ENCODE measurements around the gene CEP162.
"Not testable (repeated sequence)": the region's sequence is repeated elsewhere in the genome, so short reads cannot be mapped to it uniquely, and the experiment has no call there.

The CEP162 gene

GRCh38 chr6:84135291-84135690 is 92.2 kb downstream of the CEP162 start:
- H3K4me3 ChIP-seq (ENCODE audit: low read depth, low read length), result no peak overlapping the region
- no peak for TF ChIP-seq CTCF (conservative IDR thresholded peaks at IDR 0.05; ENCODE audit: low read depth, low read length)
- no peak for DNase-seq (ENCODE audit: low read depth)

- not testable (repeated sequence) for DNase-seq (ENCODE audit: low read depth)
Observed at GRCh38 chr6:84133385-84133784, 94.1 kb downstream of the CEP162 start.

GRCh38 chr6:84129588-84129987 is 97.9 kb downstream of the CEP162 start:
- DNase-seq (ENCODE audit: low read depth); H3K4me3 ChIP-seq (ENCODE audit: low read depth, low read length): not testable (repeated sequence)

More at GRCh38 chr6:84133385-84133784, 94.1 kb downstream of the CEP162 start:
- H3K4me3 ChIP-seq (ENCODE audit: low read depth, low read length), result not testable (repeated sequence)

GRCh38 chr6:84123186-84123585 is 104.3 kb downstream of the CEP162 start:
- no peak for TF ChIP-seq CTCF (conservative IDR thresholded peaks at IDR 0.05; ENCODE audit: low read depth, low read length)
- H3K4me3 ChIP-seq (ENCODE audit: low read depth, low read length), result no peak overlapping the region
- DNase-seq (ENCODE audit: low read depth), result no peak

- peak; percentile 47 for DNase-seq (ENCODE audit: low read depth)
- H3K4me3 ChIP-seq (ENCODE audit: low read depth, low read length), result no peak overlapping the region
- peak; percentile 35 for TF ChIP-seq CTCF (conservative IDR thresholded peaks at IDR 0.05; ENCODE audit: low read depth, low read length)
Observed at GRCh38 chr6:84119277-84119676, 108.2 kb downstream of the CEP162 start.

- H3K4me3 ChIP-seq (ENCODE audit: low read depth, low read length), result no peak overlapping the region
- TF ChIP-seq CTCF (conservative IDR thresholded peaks at IDR 0.05; ENCODE audit: low read depth, low read length), result no peak
- DNase-seq (ENCODE audit: low read depth), result no peak
Observed at GRCh38 chr6:84118191-84118590, 109.3 kb downstream of the CEP162 start.

GRCh38 chr6:84114933-84115594 is 112.4 kb downstream of the CEP162 start:
- H3K4me3 ChIP-seq (ENCODE audit: low read depth, low read length), result not testable (repeated sequence)

GRCh38 chr6:84111351-84111750 is 116.1 kb downstream of the CEP162 start:
- H3K4me3 ChIP-seq (ENCODE audit: low read depth, low read length); DNase-seq (ENCODE audit: low read depth): not testable (repeated sequence)

More at GRCh38 chr6:84114933-84115594, 112.4 kb downstream of the CEP162 start:
- DNase-seq (ENCODE audit: low read depth), result not testable (repeated sequence)

- no peak overlapping the region for H3K4me3 ChIP-seq (ENCODE audit: low read depth, low read length)
- DNase-seq (ENCODE audit: low read depth), result no peak
- no peak for TF ChIP-seq CTCF (conservative IDR thresholded peaks at IDR 0.05; ENCODE audit: low read depth, low read length)
Observed at GRCh38 chr6:84107495-84107894, 119.9 kb downstream of the CEP162 start.

GRCh38 chr6:84105215-84105924 is 122.1 kb downstream of the CEP162 start:
- peak; percentile 13 for DNase-seq (ENCODE audit: low read depth)
- not testable (repeated sequence) for H3K4me3 ChIP-seq (ENCODE audit: low read depth, low read length)
